BE2C (cell line): Measurements from ENCODE around the gene HOXC11.

Experiments used
- DNase-seq: peaks from one replicate; pipeline ENCODE4 v3.0.0-alpha.2; 2020
- H3K27me3 ChIP-seq: fragments of 250-450 bp; sonication (Bioruptor Pico); 2 replicates; pipeline ENCODE4 v1.5.1; 2020; ENCODE audit warnings: mild to moderate bottlenecking
- H3K36me3 ChIP-seq: fragments of 250-450 bp; sonication (Bioruptor Pico); 2 replicates; pipeline ENCODE4 v1.5.1; 2020; ENCODE audit warnings: mild to moderate bottlenecking
- H3K4me1 ChIP-seq: fragments of 250-450 bp; sonication (Bioruptor Pico); 2 replicates; pipeline ENCODE4 v1.5.1; 2020
- H3K4me3 ChIP-seq: 2 replicates; pipeline ENCODE4 v1.5.1; 2011; ENCODE audit warnings: low read depth, low read length
- H3K9me3 ChIP-seq: fragments of 250-450 bp; sonication (Bioruptor Pico); 2 replicates; pipeline ENCODE4 v1.5.1; 2020
- CTCF ChIP-seq: IDR thresholded peaks from 2 replicates; pipeline ENCODE4 v1.5.1; 2012; ENCODE audit warnings: mild to moderate bottlenecking, low read depth, low read length

HOXC11 gene

GRCh38 chr12:53965281-53966084 lies 7.4 kb upstream of the HOXC11 start:
- TF ChIP-seq CTCF, result no peak
- Histone ChIP-seq H3K27me3 (peaks cover 47% of the 10 kb centered on the region), H3K4me3 (peak overlapping the region; percentile 77), H3K4me1 (peaks cover 33% of the 10 kb centered on the region), H3K9me3 (no peaks in the 10 kb centered on the region), H3K36me3 (no peaks in the 10 kb centered on the region)
- peak; percentile 68 for DNase-seq

- no peak for TF ChIP-seq CTCF
- Histone ChIP-seq H3K36me3 (no peaks in the 10 kb centered on the region), H3K4me1 (peaks cover 33% of the 10 kb centered on the region), H3K9me3 (no peaks in the 10 kb centered on the region), H3K4me3 (peak overlapping the region; percentile 77), H3K27me3 (peaks cover 41% of the 10 kb centered on the region)
- DNase-seq, result no peak
These were observed 6.9 kb upstream of the HOXC11 start for GRCh38 chr12:53966085-53966384.

GRCh38 chr12:53966385-53967133 lies 6.4 kb upstream of the HOXC11 start:
- Histone ChIP-seq H3K36me3 (no peaks in the 10 kb centered on the region), H3K9me3 (no peaks in the 10 kb centered on the region), H3K4me3 (peak overlapping the region; percentile 77), H3K27me3 (peaks cover 36% of the 10 kb centered on the region), H3K4me1 (peaks cover 33% of the 10 kb centered on the region)
- no peak for DNase-seq
- TF ChIP-seq CTCF, result no peak

- DNase-seq, result no peak
- no peak for TF ChIP-seq CTCF
- Histone ChIP-seq H3K27me3 (peaks cover 32% of the 10 kb centered on the region), H3K4me3 (peak overlapping the region; percentile 77), H3K36me3 (no peaks in the 10 kb centered on the region), H3K9me3 (no peaks in the 10 kb centered on the region), H3K4me1 (peaks cover 35% of the 10 kb centered on the region)
These were observed 5.5 kb upstream of the HOXC11 start for GRCh38 chr12:53967421-53967925.

- H3K36me3 ChIP-seq, result no peaks in the 10 kb centered on the region
- TF ChIP-seq CTCF, result no peak
- H3K27me3 ChIP-seq, result peaks cover 32% of the 10 kb centered on the region
- H3K4me1 ChIP-seq, result peaks cover 35% of the 10 kb centered on the region
- peak; percentile 52 for DNase-seq
- H3K9me3 ChIP-seq, result no peaks in the 10 kb centered on the region
- peak overlapping the region; percentile 77 for H3K4me3 ChIP-seq
These were observed 4.5 kb upstream of the HOXC11 start for GRCh38 chr12:53968214-53969127.
